Activated CD8-positive, alpha-beta memory T cell treated with anti-CD3 and anti-CD28 coated beads for 4 hours (primary cell): ENCODE measurements around the gene CLIC1.
A peak's percentile ranks its signal among the peaks of the same experiment; 100 is the strongest.

ENCODE experiments used
- DNase-seq, 2 donors: peaks; one replicate each; pipeline ENCODE4 v3.0.0-alpha.2; 2020; ENCODE audit warnings: low read depth in 2 of 2

The CLIC1 gene

DNA sequence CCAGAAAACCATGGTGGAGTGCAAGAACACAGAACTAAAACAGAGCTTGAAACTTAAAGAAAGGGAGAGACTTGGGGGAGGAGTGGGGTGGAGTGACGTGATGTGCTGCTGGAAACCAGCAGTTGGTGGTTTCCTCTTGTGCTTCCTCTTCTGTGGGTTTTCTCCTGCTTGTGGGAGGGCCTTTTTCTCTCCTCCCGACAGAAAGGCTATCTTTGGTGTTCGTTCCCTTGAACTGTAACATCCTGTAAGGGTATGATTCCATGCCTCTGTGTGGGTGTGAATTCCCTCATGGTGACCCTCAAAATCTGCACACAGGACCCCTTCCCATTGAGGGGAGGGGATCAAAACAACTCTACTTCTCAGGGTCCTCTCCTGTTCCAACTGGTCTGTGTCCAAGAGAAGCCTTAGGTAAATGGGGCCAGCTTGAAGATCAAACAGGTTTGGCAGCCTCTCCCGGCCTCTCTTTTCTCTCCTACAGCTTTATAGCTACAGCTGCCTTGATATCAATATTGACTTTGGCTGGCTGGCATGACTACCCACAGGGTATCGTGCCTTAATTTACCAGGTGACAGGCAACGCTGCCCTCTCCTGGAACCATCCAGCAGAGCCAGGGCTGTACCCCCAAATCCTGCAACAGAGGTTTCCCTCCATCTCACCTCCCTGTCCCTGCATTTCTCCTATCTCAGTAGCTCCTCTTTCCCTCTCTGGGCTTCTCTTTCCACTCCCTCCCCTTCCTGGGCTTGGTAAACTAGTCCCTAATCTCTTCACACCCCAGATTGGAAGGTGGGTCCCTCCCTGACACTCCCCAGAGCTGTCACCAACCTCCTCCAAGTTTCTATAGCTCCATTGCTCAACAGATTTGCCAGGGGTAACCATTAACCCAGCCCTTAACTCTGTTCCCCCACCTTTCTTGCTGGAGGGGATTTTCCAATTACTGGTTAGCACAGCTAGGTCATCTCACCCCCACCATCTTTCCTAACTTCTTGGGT, 2.0 kb upstream of the CLIC1 start:
- DNase-seq: peak in 1 of 2 donors; percentile 45

DNA sequence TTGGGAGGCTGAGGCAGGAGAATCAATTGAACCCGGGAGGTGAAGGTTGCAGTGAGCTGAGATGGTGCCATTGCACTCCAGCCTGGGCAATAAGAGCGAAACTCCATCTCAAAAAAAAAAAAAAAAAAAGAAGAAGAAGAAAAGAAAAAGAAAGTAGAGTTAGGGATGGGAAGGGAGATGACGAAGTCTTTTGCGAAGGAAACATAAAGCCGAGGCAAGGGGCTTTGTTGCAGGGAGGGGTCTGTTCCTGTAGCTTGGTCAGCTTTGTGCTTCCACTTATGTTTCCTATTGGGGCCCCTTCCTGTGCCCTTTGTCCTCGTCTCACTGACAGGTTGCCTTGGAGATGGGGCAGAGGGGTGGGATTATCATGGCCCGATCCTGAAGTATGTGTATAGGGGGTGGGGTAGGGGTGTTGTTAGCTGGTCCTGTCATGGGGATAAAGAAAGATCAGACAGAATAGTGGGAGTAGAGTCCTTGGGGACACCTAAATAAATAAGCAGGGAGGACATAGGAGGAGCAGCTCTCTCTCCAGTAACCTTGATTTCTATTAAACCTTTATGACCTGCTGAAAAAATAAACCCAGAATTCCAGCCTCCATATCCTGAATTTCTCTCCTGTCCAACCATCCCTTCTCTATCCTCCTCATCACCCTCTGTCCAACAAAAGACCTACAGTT, 1.1 kb upstream of the CLIC1 start:
- DNase-seq: no peak

DNA sequence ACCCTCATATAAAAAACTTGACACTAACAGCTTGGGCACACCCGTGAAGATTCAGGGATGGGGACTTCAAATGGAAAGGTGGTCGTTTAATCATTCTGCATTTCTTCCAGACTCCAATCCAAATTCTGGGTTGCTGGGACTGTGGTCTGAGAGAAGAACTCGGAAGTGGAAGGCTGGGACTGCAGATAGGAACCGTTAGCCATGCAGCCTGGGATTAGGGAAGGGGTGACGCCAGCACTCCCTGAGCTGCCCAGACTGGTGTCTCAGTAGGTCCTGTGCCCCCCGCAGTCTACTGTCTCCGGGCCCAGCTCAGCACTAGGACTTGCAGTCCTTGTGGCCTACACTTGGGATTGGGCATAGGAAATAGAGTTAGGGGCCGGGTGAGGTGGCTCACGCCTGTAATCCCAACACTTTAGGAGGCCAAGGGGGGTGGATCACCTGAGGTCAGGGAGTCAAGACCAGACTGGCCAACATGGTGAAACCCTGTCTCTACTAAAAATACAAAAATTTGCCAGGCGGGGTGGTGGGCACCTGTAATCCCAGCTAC, 511 bp upstream of the CLIC1 start:
- no peak for DNase-seq

DNA sequence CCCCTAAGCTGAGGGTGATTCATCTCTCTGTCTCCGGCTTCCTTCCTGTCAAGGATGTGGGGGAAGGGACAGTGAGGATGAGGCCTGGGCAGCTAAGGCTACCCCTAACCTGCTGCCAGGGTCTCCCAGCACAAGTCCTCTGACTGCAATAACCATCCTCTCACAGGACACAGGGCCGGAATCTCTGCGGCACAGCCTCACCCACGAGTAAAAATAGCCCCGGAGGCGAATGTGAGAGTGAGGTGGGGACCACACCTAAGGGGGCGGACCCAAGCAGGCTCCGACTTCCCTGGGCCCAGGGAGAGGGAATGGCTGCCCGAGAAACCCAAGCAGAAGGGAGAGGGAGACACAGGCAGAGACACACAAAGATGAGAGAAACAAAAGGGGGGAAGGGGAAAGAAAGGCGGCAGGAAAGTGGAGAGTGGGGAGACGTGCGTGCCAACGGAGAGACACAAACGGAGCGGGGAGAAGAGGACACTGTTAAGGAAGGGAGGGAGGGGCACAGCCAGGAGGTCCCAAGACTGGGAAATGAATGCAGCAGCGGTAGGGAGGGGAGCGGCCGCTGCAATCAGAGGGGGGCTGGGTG, 1.4 kb downstream of the CLIC1 start:
- peak in 1 of 2 donors; percentile 47 for DNase-seq

DNA sequence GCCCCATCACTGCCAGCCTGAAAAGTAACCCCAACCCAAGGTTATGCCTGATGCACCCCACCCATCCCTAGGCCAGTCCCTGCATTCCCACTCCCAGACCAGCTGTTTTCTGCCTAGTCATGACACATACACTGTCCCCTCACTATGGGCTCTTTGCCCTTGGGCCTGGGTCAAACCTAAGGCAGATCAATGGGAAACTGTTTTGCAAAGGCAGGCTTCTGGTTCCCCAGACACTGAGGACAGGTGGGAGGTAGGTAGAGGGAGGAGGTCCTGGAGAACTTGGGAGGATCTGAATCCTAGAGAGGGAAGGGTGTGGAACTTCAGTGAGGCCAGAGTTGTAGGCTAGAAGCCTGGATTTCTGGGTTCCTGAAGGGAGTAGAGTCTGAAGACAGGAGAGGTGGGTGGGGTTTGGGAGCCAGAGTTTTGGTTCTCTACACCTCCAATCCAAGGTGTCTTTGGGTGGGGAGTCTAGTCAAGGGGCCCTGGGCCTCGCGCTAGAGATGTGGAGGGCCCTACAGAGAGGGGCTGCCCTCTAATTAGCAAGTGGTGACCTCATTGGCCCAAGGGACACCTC, 2.0 kb downstream of the CLIC1 start:
- no peak for DNase-seq

DNA sequence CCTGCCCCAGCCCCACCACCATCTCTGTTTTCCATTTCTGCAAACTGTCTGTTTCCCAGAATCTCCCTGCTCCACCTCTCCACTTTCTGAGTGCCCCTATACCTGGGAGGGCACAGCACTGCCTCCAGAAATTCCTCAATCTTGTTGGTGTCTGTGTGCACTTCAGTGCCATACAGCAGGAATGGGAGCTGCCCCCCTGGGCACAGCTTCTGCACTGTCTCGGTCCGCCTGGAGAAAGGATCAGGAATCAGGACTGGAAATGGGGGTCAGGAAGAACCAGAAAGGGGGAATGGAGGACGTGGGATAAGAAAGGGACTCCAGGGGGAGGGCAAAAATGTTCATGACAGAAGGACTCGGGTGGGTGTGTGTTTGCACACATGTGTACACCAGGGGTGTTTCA, 2.6 kb downstream of the CLIC1 start:
- DNase-seq: no peak

DNA sequence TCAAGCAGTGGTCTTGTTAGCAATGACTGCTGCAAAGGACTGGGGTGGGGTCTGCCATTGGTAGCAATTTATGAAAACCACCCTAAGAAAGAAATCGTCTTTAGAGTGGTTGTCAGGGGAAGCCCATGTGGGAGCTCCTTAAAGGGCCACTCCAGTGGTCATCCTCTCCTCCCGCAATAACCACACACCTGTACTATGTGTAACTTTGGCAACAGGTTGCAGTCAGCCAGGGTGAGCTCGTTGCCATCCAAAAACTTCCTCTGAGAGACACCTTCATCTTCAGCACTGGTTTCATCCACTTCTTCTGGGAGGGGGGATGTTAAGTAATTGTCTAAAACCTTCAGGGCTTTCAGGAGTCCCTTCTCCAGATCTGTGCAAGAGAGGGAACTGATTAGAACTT, 4.3 kb downstream of the CLIC1 start:
- DNase-seq: no peak

DNA sequence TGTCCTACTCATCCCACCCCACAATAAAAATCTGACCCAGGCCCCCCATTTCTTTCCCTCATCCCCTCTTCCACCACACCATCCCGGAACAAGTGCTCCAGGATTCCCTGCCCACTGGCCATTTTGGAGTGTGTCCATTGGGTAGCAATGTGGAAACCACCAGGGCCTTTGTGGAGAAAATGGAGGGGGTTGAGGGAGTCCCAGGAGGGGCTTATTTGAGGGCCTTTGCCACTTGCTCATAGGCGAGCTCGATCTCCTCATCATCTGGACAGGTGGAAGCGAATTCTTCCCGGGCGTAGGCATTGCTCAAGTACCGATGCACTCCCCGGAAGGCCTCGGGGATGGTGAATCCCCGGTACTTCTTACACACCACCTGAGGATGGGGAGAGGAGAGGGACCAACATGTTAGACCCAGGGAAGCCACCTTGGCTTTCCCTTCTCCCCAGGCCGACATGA, 5.7 kb downstream of the CLIC1 start:
- DNase-seq: no peak

DNA sequence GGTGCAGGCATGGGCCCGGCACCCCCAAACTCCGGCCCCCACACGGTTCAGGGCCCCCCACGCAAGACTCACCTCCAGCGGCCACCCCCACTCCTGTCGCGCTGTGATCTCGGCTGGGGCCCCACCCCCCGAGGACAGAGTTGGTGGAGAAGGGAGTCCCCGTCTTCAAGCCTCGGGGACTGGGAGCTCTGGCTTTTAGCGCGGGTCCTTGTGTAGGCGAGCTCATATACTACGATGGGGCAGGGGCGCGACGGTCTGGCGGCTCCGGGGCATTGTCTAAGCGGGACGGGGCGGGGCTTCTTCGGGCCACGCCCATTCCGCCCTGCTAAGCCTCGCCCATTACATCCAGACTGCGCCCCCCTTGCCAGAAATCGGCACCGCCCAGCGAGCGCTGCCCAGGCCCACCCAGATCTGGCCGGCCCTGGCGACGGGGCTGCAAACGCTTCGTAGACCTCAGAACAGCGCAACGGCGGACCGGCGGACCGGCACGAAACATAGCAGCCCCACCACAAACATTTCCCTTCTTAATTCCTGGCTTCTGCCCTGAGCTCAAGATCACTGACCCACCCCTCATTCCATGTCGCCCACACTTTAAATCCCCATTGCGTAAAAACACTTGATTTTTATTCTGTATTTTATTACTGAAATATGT, 6.2 kb downstream of the CLIC1 start:
- peak in 1 of 2 donors; percentile 35 for DNase-seq

DNA sequence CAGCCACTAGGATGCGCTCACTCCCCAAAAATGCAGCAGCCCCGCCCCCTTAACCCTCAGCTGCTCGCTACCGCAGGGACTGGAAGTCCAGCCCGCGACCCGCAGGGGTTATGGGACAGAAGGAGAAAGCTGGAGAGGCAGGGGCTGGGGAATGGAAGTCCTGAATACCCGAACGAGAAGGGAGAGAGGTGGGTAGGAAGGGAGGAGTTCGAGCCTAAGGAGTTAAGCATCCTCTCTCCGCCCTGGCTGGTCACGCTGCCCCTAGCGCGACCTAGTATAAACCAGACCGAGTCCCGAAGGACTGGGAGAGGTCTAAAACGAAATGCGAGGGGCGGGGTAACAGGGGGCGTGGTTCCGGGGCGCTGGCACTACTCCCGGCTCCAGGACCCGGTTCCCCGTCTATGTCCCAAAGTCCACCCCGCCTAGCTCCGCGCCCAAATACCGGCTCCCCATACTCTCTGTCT, 6.8 kb downstream of the CLIC1 start:
- DNase-seq: peak; percentile 64 to 66

DNA sequence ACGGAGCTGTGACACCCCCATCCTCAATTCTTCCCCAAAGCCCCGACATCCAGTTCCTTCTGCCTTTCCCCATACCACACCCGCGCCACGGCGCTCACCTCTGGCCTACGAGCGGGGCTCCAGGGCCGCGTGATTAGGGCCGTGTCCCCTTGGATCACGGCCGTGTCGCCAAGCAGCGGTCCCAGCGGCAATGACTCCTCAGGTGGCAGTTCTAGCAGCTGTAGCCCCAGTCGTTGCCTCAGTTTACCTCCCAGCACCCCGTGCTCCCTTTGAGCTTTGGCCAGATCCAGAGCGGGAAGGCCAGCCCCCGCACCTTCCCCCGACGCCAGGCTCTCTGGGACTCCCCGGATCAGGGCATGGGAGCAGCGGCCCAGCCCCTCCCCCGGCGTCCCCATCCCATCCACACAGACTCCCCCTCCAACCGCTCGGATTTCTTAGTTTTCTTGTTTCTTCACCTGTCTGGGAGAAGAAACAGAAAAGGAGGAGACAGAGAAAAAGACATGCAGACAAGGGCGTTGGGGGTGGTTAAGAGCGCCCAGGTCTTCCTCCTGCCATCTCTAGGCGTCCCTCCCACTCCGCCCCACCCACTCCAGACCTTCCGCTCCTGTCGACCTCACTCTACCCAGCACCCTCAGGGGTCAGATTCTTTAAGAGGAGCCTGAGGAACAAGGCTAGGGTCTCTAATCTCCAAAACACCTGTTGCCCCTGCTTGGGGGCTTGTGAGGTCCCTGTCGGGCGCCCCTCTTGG, 7.4 kb downstream of the CLIC1 start, which contains the start of gene DDAH2:
Gene DDAH2 (minus strand): TSS at position 533 of the 748 bp plus-strand sequence. CDS start 138 bp downstream, at position 395.
- DNase-seq: no peak

DNA sequence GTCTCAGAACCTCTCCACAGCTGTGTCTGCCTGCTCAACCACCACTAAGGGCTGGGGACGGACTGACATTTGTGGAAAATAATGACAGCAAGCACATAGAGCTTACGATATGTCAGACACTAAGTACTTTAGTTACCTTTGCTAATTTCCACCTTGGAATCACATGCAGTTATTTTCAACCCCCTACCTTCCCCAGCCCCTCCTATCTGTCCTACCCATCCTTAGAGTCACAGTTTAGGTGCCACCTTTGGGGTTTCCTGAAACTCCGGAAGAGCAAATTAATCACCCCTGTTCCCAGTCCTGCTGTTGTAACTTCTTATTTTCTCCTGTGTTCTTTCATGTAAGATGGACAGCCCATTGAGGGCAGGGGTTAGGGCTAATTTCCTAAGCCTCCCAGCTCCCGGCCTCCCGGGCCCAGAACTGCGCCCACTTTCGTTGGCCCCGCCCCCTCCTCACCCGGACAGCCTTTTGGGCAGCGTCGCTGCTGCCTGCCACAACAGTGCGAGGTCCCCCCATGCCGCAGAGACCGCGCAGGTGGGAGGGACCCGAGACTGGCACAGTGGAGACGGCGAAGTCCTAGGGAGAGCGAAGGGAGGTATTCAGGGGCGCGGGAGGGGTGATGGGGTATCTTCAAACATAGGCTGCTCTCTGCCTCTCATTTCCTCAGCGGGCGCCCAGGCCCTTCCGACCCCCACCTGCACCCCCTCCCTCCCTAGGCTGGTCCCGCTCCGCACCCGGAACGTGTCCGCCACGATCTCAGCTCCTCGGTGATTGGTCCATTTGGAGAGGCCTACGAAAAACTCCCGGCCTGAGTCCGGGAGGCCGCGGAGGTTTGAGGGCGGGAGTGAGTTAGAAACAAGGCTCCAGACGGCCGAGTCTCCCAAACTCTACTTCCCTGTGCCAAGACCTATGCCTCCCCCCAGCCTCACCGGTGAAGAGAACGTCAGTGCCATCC, 8.3 kb downstream of the CLIC1 start:
- no peak for DNase-seq

DNA sequence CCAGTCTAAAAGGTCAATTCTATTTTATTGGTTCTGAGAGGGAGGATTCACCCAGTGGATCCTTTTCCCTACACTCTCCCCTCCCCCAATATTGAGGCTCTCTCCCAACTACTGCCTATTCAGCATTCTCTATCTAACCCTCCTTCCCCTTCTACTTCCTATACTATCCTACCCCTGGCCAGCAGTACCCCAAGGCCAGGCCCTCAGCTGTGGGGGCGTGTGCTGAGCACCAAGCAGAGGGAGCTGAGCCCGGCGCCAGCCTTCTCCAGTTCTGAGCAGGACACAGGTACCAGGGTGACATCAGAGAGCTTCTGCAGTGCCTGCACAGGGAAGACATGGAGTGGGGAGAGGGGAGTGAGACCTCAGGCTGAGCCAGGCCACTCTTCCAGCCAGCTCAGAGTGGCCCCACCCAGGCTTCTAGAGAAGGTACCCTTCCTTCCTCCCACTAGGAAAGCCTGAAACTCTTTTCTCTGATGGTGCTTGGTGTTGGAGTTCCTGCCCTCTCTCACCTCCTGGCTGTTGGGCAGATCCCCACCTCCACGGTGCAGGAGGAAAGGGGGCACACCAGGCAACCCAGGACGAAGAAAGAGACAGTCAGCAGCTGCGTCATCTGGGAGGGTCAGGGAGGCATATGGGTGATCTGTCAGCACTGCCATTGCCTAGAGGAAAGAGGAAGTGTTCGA, 9.2 kb downstream of the CLIC1 start:
- DNase-seq: no peak

DNA sequence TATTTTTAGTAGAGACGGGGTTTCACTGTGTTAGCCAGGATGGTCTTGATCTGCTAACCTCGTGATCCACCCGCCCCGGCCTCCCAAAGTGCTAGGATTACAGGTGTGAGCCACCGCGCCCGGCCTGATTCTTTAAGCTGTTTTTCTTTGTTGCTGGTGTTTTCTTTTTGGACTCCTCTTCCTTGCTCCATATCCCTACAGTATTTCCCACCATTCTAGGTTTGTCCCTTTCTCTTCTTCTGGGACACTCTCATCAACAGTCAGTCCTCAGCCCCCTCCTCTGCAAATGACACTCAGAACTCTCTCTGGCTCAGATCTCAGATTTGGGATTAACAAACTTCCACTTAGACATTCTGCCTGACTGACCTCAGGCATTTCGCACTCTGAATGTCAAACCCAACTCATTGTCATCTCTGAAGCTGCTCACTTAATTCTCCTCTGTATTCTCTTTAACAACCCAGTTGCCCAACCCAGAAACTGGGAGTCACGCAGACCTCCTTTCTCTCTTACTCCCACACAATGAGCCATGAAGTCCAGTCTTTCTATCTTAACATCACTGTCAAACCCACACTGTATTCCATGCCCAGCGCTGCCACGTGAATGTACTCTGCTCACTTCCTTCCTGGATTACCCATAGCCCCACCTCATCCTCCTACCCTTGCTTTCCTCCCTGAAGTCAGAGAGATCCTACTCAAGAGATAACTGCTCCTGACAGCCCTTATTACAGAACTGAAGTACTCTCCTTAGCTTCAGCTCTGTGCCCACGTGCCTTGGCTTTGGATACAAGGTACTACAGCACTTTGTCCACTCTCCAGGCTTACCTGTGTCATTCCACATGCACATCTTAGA, 10.6 kb downstream of the CLIC1 start:
- DNase-seq: no peak

DNA sequence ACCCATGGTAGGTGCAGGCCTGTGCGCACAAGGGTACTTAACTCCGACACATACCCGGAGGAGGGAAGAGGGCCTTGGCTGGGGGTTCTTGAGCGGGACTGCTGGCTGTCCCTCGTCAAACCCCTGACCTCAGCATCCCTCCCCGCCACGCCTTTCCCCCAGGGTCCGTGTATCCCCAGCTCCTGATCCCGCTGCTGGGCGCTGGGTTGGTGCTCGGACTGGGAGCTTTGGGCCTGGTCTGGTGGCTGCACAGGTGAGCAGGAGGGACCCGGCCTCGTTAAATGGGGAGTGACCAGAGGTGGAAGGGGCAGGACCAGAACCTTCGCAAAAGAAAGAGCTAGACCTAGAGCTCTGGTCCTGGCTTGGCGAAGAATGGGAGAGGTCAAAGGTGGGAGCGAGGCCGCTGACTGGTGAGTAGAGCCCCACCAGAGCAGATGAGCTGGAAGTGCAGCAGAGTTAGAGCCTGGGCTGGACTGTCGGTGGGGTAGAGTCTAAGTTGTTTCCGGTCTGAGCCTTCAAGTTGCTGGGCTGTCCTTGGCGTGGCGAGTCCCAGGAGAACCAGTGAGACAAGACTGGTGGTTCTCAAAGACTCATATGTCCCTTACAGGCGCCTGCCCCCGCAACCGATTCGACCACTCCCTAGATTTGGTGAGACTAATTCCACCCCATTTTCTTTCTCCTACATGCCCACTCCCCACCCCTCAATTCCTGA, 12.2 kb downstream of the CLIC1 start:
- DNase-seq: no peak

DNA sequence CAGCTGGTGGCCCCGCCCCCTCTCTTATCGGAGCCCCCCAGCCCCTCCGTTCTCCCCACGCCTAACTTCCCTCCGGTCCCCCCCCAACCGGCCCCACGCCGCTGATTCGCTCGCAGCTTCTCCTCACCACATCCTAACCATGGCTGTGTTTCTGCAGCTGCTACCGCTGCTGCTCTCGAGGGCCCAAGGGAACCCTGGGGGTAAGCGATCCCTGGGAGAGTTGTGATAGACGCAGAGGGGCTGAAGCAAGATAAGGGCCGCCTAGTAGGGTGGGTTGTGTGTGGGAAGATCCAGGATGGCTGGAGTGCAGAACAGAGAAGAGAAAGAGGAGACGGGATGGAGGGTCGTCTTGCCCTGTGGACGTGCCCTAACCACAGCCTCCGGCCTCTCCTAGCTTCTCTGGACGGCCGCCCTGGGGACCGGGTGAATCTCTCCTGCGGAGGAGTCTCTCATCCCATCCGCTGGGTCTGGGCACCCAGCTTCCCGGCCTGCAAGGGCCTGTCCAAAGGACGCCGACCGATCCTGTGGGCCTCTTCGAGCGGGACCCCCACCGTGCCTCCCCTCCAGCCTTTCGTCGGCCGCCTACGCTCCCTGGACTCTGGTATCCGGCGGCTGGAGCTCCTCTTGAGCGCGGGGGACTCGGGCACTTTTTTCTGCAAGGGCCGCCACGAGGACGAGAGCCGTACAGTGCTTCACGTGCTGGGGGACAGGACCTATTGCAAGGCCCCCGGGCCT, 12.9 kb downstream of the CLIC1 start, which contains the start of gene MPIG6B:
Gene MPIG6B (plus strand): TSS at position 129 of the 735 bp plus-strand sequence. CDS start 11 bp downstream, at position 140.
- no peak for DNase-seq
